Naive B cell (primary cell): ENCODE measurements around the gene HIVEP2. TPM values are rescaled to one million over a fixed set of nuclear protein-coding genes. Genes with fewer than 3 reads are reported as not detected.
A peak's percentile ranks its signal among the peaks of the same experiment; 100 is the strongest.

Experiments
- ATAC-seq, 2 donors: fragments of 150-1000 bp; cut with Tn5 transposase; 2 replicates each; pipeline ENCODE4 v1.10.0; 2021; ENCODE audit warnings: low read depth in 2 of 2, mild to moderate bottlenecking in 2 of 2, moderate library complexity in 2 of 2
- DNase-seq: peaks from one replicate; pipeline ENCODE4 v3.0.0; 2022
- H3K27ac Mint-ChIP-seq, 6 donors: one replicate each; pipeline ENCODE4 v1.8.0; 2020 to 2022; ENCODE audit warnings: mild to moderate bottlenecking in 6 of 6, mixed read lengths in 6 of 6, moderate library complexity in 5 of 6, inconsistent platforms in 2 of 6
- H3K27me3 Mint-ChIP-seq, 3 donors: one replicate each; pipeline ENCODE4 v1.8.0; 2021 to 2022; ENCODE audit warnings: mixed read lengths in 3 of 3, mild to moderate bottlenecking in 1 of 3
- H3K36me3 Mint-ChIP-seq, 2 donors: one replicate each; pipeline ENCODE4 v1.8.0; 2020 to 2022; ENCODE audit warnings: mixed read lengths in 2 of 2, inconsistent platforms in 1 of 2, mild to moderate bottlenecking in 1 of 2
- H3K4me1 Mint-ChIP-seq, 3 donors: one replicate each; pipeline ENCODE4 v1.8.0; 2020 to 2022; ENCODE audit warnings: mixed read lengths in 3 of 3, inconsistent platforms in 1 of 3, mild to moderate bottlenecking in 1 of 3, moderate library complexity in 1 of 3
- H3K4me3 Mint-ChIP-seq, 8 donors: one replicate each; pipeline ENCODE4 v1.8.0; 2020 to 2022; ENCODE audit warnings: mild to moderate bottlenecking in 8 of 8, mixed read lengths in 8 of 8, moderate library complexity in 8 of 8, inconsistent platforms in 2 of 8
- H3K9me3 Mint-ChIP-seq, 7 donors: one replicate each; pipeline ENCODE4 v1.8.0; 2020 to 2022; ENCODE audit warnings: mixed read lengths in 7 of 7, mild to moderate bottlenecking in 5 of 7, inconsistent platforms in 2 of 7, moderate library complexity in 1 of 7
- polyA plus RNA-seq, 6 donors: library from polyadenylated mRNA; unstranded; fragments of 300-500 nt; fragmentation: Illumina TruSeq; gene quantifications; one replicate each; pipeline ENCODE4 v1.2.3, GENCODE V29; 2021; ENCODE audit warnings: low read depth in 6 of 6

The HIVEP2 gene
- polyA plus RNA-seq, 6 donors from 2014 or later = 2.7 to 10.2 (median 5.4) TPM

- ATAC-seq = no peak
- peak overlapping the region in 5 of 6 donors; percentile 58 to 97 (median 83) for H3K27ac Mint-ChIP-seq
- no peak for DNase-seq
- H3K27me3 Mint-ChIP-seq = no peaks in the 10 kb centered on the region
- H3K9me3 Mint-ChIP-seq = no peaks in the 10 kb centered on the region
- peak overlapping the region in 2 of 8 donors; percentile 1 to 40 for H3K4me3 Mint-ChIP-seq
- peaks cover 47 to 80% (median 79%) of the 10 kb centered on the region in 3 donors for H3K4me1 Mint-ChIP-seq
- H3K36me3 Mint-ChIP-seq = peaks cover 14 to 18% of the 10 kb centered on the region in 2 donors
These were observed 128.5 kb downstream of the HIVEP2 start for GRCh38 chr6:142816486-142816885.

- ATAC-seq (no peak), DNase-seq (no peak)
- H3K4me1 Mint-ChIP-seq = peaks cover 52 to 79% (median 77%) of the 10 kb centered on the region in 3 donors
- H3K4me3 Mint-ChIP-seq = no peak overlapping the region
- no peaks in the 10 kb centered on the region for H3K27me3 Mint-ChIP-seq
- peaks cover 15 to 21% of the 10 kb centered on the region in 2 donors for H3K36me3 Mint-ChIP-seq
- no peaks in the 10 kb centered on the region for H3K9me3 Mint-ChIP-seq
- H3K27ac Mint-ChIP-seq = peak overlapping the region in 5 of 6 donors; percentile 51 to 97 (median 83)
These were observed 128.9 kb downstream of the HIVEP2 start for GRCh38 chr6:142816031-142816430.

GRCh38 chr6:142811923-142812322 lies 133.1 kb downstream of the HIVEP2 start:
- ATAC-seq (no peak), DNase-seq (no peak)
- H3K9me3 Mint-ChIP-seq = no peaks in the 10 kb centered on the region
- H3K4me3 Mint-ChIP-seq = no peak overlapping the region
- no peaks in the 10 kb centered on the region for H3K27me3 Mint-ChIP-seq
- H3K4me1 Mint-ChIP-seq = peaks cover 51 to 67% (median 58%) of the 10 kb centered on the region in 3 donors
- peaks cover 24 to 48% of the 10 kb centered on the region in 2 donors for H3K36me3 Mint-ChIP-seq
- H3K27ac Mint-ChIP-seq = peak overlapping the region in 3 of 6 donors; percentile 1 to 7 (median 4)

GRCh38 chr6:142810952-142811514 lies 133.9 kb downstream of the HIVEP2 start:
- no peak for ATAC-seq
- no peak for DNase-seq
- Mint-ChIP-seq H3K4me1 (peaks cover 49 to 65% (median 56%) of the 10 kb centered on the region in 3 donors), H3K4me3 (no peak overlapping the region), H3K9me3 (no peaks in the 10 kb centered on the region), H3K36me3 (peaks cover 16 to 52% of the 10 kb centered on the region in 2 donors), H3K27ac (peak overlapping the region in 2 of 6 donors; percentile 1 to 47), H3K27me3 (no peaks in the 10 kb centered on the region)

- H3K4me3 Mint-ChIP-seq = no peak overlapping the region
- DNase-seq = no peak
- H3K36me3 Mint-ChIP-seq = peaks cover 12 to 48% of the 10 kb centered on the region in 2 donors
- no peaks in the 10 kb centered on the region for H3K9me3 Mint-ChIP-seq
- no peaks in the 10 kb centered on the region for H3K27me3 Mint-ChIP-seq
- peaks cover 52 to 72% (median 59%) of the 10 kb centered on the region in 3 donors for H3K4me1 Mint-ChIP-seq
- H3K27ac Mint-ChIP-seq = peak overlapping the region in 1 of 6 donors; percentile 4
- ATAC-seq = no peak
These were observed 135.0 kb downstream of the HIVEP2 start for GRCh38 chr6:142809947-142810346.

GRCh38 chr6:142808405-142809061 lies 136.4 kb downstream of the HIVEP2 start:
- H3K27ac Mint-ChIP-seq = peak overlapping the region in 3 of 6 donors; percentile 41 to 89 (median 78)
- DNase-seq = no peak
- H3K36me3 Mint-ChIP-seq = peaks cover 9 to 34% of the 10 kb centered on the region in 2 donors
- H3K4me1 Mint-ChIP-seq = peaks cover 47 to 69% (median 50%) of the 10 kb centered on the region in 3 donors
- ATAC-seq = no peak
- no peak overlapping the region for H3K4me3 Mint-ChIP-seq
- no peaks in the 10 kb centered on the region for H3K27me3 Mint-ChIP-seq
- H3K9me3 Mint-ChIP-seq = no peaks in the 10 kb centered on the region

GRCh38 chr6:142805042-142805441 lies 139.9 kb downstream of the HIVEP2 start:
- DNase-seq = no peak
- no peak for ATAC-seq
- Mint-ChIP-seq H3K4me1 (peaks cover 43 to 83% (median 48%) of the 10 kb centered on the region in 3 donors), H3K27ac (peak overlapping the region in 3 of 6 donors; percentile 4 to 83 (median 41)), H3K4me3 (no peak overlapping the region), H3K9me3 (no peaks in the 10 kb centered on the region), H3K36me3 (peaks cover 5 to 27% of the 10 kb centered on the region in 2 donors), H3K27me3 (no peaks in the 10 kb centered on the region)

- H3K9me3 Mint-ChIP-seq = no peaks in the 10 kb centered on the region
- peaks cover 5 to 27% of the 10 kb centered on the region in 2 donors for H3K36me3 Mint-ChIP-seq
- DNase-seq (no peak), ATAC-seq (no peak)
- H3K4me3 Mint-ChIP-seq = no peak overlapping the region
- peaks cover 43 to 85% (median 48%) of the 10 kb centered on the region in 3 donors for H3K4me1 Mint-ChIP-seq
- peak overlapping the region in 3 of 6 donors; percentile 0 to 55 (median 32) for H3K27ac Mint-ChIP-seq
- H3K27me3 Mint-ChIP-seq = no peaks in the 10 kb centered on the region
These were observed 140.5 kb downstream of the HIVEP2 start for GRCh38 chr6:142804490-142804889.

- peaks cover 41 to 76% (median 46%) of the 10 kb centered on the region in 3 donors for H3K4me1 Mint-ChIP-seq
These were observed 141.4 kb downstream of the HIVEP2 start for GRCh38 chr6:142803495-142804058.

GRCh38 chr6:142803032-142803431 lies 141.9 kb downstream of the HIVEP2 start:
- ATAC-seq (no peak), DNase-seq (no peak)
- H3K9me3 Mint-ChIP-seq = no peaks in the 10 kb centered on the region
- peaks cover 5 to 12% of the 10 kb centered on the region in 2 donors for H3K36me3 Mint-ChIP-seq
- peaks cover 41 to 76% (median 46%) of the 10 kb centered on the region in 3 donors for H3K4me1 Mint-ChIP-seq
- H3K27ac Mint-ChIP-seq = peak overlapping the region in 3 of 6 donors; percentile 23 to 70 (median 55)
- no peak overlapping the region for H3K4me3 Mint-ChIP-seq
- no peaks in the 10 kb centered on the region for H3K27me3 Mint-ChIP-seq

More at GRCh38 chr6:142803495-142804058, 141.4 kb downstream of the HIVEP2 start:
- H3K9me3 Mint-ChIP-seq = no peaks in the 10 kb centered on the region
- H3K27ac Mint-ChIP-seq = peak overlapping the region in 5 of 6 donors; percentile 23 to 87 (median 70)
- ATAC-seq (no peak), DNase-seq (no peak)
- H3K4me3 Mint-ChIP-seq = no peak overlapping the region
- H3K27me3 Mint-ChIP-seq = no peaks in the 10 kb centered on the region
- H3K36me3 Mint-ChIP-seq = peaks cover 5 to 18% of the 10 kb centered on the region in 2 donors

GRCh38 chr6:142802124-142802523 lies 142.9 kb downstream of the HIVEP2 start:
- ATAC-seq (no peak), DNase-seq (no peak)
- Mint-ChIP-seq H3K27me3 (no peaks in the 10 kb centered on the region), H3K27ac (peak overlapping the region in 4 of 6 donors; percentile 8 to 82 (median 50)), H3K9me3 (no peaks in the 10 kb centered on the region), H3K4me1 (peaks cover 39 to 73% (median 42%) of the 10 kb centered on the region in 3 donors), H3K36me3 (peaks cover 0 to 6% of the 10 kb centered on the region in 2 donors), H3K4me3 (no peak overlapping the region)

- no peaks in the 10 kb centered on the region for H3K9me3 Mint-ChIP-seq
- peaks cover 31 to 60% (median 42%) of the 10 kb centered on the region in 3 donors for H3K4me1 Mint-ChIP-seq
- H3K36me3 Mint-ChIP-seq = no peaks in the 10 kb centered on the region
- DNase-seq (no peak), ATAC-seq (no peak)
- H3K4me3 Mint-ChIP-seq = no peak overlapping the region
- H3K27ac Mint-ChIP-seq = peak overlapping the region in 4 of 6 donors; percentile 46 to 84 (median 74)
- no peaks in the 10 kb centered on the region for H3K27me3 Mint-ChIP-seq
These were observed 144.7 kb downstream of the HIVEP2 start for GRCh38 chr6:142800240-142800639.

GRCh38 chr6:142799639-142800038 lies 145.3 kb downstream of the HIVEP2 start:
- Mint-ChIP-seq H3K9me3 (no peaks in the 10 kb centered on the region), H3K36me3 (no peaks in the 10 kb centered on the region), H3K4me1 (peaks cover 27 to 54% (median 39%) of the 10 kb centered on the region in 3 donors), H3K27ac (no peak overlapping the region), H3K4me3 (no peak overlapping the region), H3K27me3 (no peaks in the 10 kb centered on the region)
- no peak for DNase-seq
- ATAC-seq = no peak
